HepG2 (cell line): ENCODE results near the gene TRAPPC10. TPM values are rescaled to one million over a fixed set of nuclear protein-coding genes. Genes with fewer than 3 reads are reported as not detected.

Experiments
- ATAC-seq: fragments of 200-7000 bp; cut with Tn5 transposase; 3 replicates; pipeline ENCODE4 v1.9.1; 2020; ENCODE audit warnings: mild to moderate bottlenecking, moderate library complexity
- BruUV-seq: library from RNA; stranded (reverse); fragments of 400-500 nt; replicated peaks from 2 replicates; lab custom pipeline; 2021; lab: Mats Ljungman, UMichigan
- CTCF ChIA-PET: fragments of 300-600 bp; formaldehyde crosslinking; extraction: SDS; loops from one replicate; lab custom pipeline; 2021; ENCODE audit warnings: low total read pairs, inconsistent platforms, low intra/inter-chr PET ratio; lab: Yijun Ruan, JAX
- POLR2A ChIA-PET: fragments of 350-600 bp; sonication (Branson Sonifier 250); formaldehyde crosslinking; loops from one replicate; lab custom pipeline; 2020; ENCODE audit warnings: antibody characterized with exemption, inconsistent platforms; lab: Yijun Ruan, JAX
- DNase-seq: peaks from one replicate; pipeline ENCODE4 v3.0.0-alpha.2; 2015; ENCODE audit warnings: low spot score
- FAIRE-seq: peaks from 3 replicates; lab custom pipeline; 2011; peaks lifted over from hg19 to GRCh38; lab: Jason Lieb, UNC
- H2AFZ ChIP-seq: one replicate; pipeline ENCODE4 v1.6.1; 2011; ENCODE audit warnings: low read length, inconsistent platforms
- H3K27ac ChIP-seq: fragments of 300-600 bp; 3 replicates; pipeline ENCODE4 v1.8.0; 2011; ENCODE audit warnings: mixed run types, mild to moderate bottlenecking, mixed read lengths, low read length, inconsistent platforms; ENCODE audit not compliant: insufficient read depth; ENCODE audit errors: extremely low read length
- H3K27me3 ChIP-seq, 2 experiments: fragments of 200-600 bp in 1 of 2; 2 replicates in 1 of 2; 3 replicates in 1 of 2; pipeline versions ENCODE4 v1.6.0 to v1.8.0; 2011; ENCODE audit warnings: low read length in 2 of 2, mild to moderate bottlenecking in 2 of 2, moderate library complexity in 2 of 2, inconsistent platforms in 1 of 2; ENCODE audit not compliant: insufficient read depth in 2 of 2, control insufficient read depth in 1 of 2
- H3K36me3 ChIP-seq, 2 experiments: fragments of 200-600 bp in 1 of 2; replicated peaks in 1 of 2; 2 replicates in 1 of 2; 3 replicates in 1 of 2; pipeline versions ENCODE4 v1.5.1 to v1.8.0; 2011; ENCODE audit warnings: low read length in 2 of 2, inconsistent platforms in 1 of 2; ENCODE audit not compliant: insufficient read depth in 2 of 2, control insufficient read depth in 1 of 2
- H3K4me1 ChIP-seq: 2 replicates; pipeline ENCODE4 v1.5.1; 2012; ENCODE audit warnings: low read length, inconsistent platforms; ENCODE audit not compliant: insufficient read depth
- H3K4me2 ChIP-seq: 2 replicates; pipeline ENCODE4 v1.6.0; 2011; ENCODE audit warnings: low read depth, low read length, inconsistent platforms
- H3K4me3 ChIP-seq, 3 experiments: fragments of 200-600 bp in 1 of 3; sonication (generic), shearing (Covaris generic) in 1 of 3; replicated peaks in 1 of 3; 2 replicates each; pipeline ENCODE4 v1.5.1; 2011 to 2016; ENCODE audit warnings: low read length in 3 of 3, inconsistent platforms in 2 of 3, low read depth in 2 of 3, mild to moderate bottlenecking in 2 of 3, control low read depth in 1 of 3, mixed read lengths in 1 of 3; ENCODE audit not compliant: insufficient read depth in 1 of 3
- H3K79me2 ChIP-seq: one replicate; pipeline ENCODE4 v1.6.1; 2011; ENCODE audit warnings: low read length, inconsistent platforms; ENCODE audit not compliant: insufficient read depth
- H3K9ac ChIP-seq: 2 replicates; pipeline ENCODE4 v1.6.0; 2011; ENCODE audit warnings: mild to moderate bottlenecking, low read depth, low read length, inconsistent platforms; ENCODE audit not compliant: insufficient read depth
- H3K9me3 ChIP-seq: 2 replicates; pipeline ENCODE4 v1.5.1; 2012; ENCODE audit warnings: mild to moderate bottlenecking, low read length
- H4K20me1 ChIP-seq: 2 replicates; pipeline ENCODE4 v1.6.0; 2011; ENCODE audit warnings: inconsistent platforms, mild to moderate bottlenecking, low read length, moderate library complexity; ENCODE audit not compliant: insufficient read depth
- AGO1 ChIP-seq: fragments of 200-400 bp; formaldehyde crosslinking; IDR thresholded peaks from 2 replicates; pipeline ENCODE4 v1.6.1; 2017; ENCODE audit warnings: mild to moderate bottlenecking, low read depth, low read length, moderate library complexity; ENCODE audit not compliant: poor library complexity, severe bottlenecking
- AGO2 ChIP-seq: fragments of 200-400 bp; formaldehyde crosslinking; optimal IDR thresholded peaks from 2 replicates; pipeline ENCODE3; 2017; ENCODE audit warnings: mild to moderate bottlenecking, low read depth, low read length, moderate library complexity
- KDM2A ChIP-seq: sonication (generic); formaldehyde crosslinking; IDR thresholded peaks from 2 replicates; pipeline ENCODE4 v1.4.0; 2020; ENCODE audit warnings: low read depth, missing genetic modification reagents, borderline replicate concordance
- MED8 ChIP-seq: sonication (generic); formaldehyde crosslinking; IDR thresholded peaks from 2 replicates; pipeline ENCODE4 v1.8.1; 2023; ENCODE audit warnings: mild to moderate bottlenecking, missing genetic modification reagents; ENCODE audit not compliant: insufficient replicate concordance
- POLR2A ChIP-seq, 2 experiments: IDR thresholded peaks; 2 replicates each; pipeline ENCODE4 v1.6.1; 2011; ENCODE audit warnings: low read depth in 2 of 2, low read length in 2 of 2, mild to moderate bottlenecking in 1 of 2, moderate library complexity in 1 of 2; ENCODE audit not compliant: insufficient read depth in 1 of 2
- RBM22 ChIP-seq: fragments of 200-400 bp; formaldehyde crosslinking; optimal IDR thresholded peaks from 2 replicates; pipeline ENCODE3; 2017; ENCODE audit warnings: mild to moderate bottlenecking, low read length, moderate library complexity
- ZGPAT ChIP-seq: IDR thresholded peaks from 2 replicates; pipeline ENCODE4 v1.6.1; 2016; ENCODE audit warnings: mild to moderate bottlenecking
- ZNF501 ChIP-seq: sonication (generic); formaldehyde crosslinking; IDR thresholded peaks from 2 replicates; pipeline ENCODE4 v1.5.1; 2020; ENCODE audit warnings: mild to moderate bottlenecking, moderate library complexity, missing genetic modification reagents
- WGBS: methylation state at CpG from one replicate; pipeline ENCODE4 v1.1.6; 2017; ENCODE audit warnings: low lambda C conversion rate; 5-methylcytosine and 5-hydroxymethylcytosine counted together
- in situ Hi-C: cut with HindIII; loops from 2 replicates; pipeline ENCODE4 v1.10.0; 2017; ENCODE audit warnings: low pct_unique_long_range_greater_than_20kb; ENCODE audit not compliant: extremely low pct_ligation_motif_present
- intact Hi-C: fragments of 100-400 bp; cut with micrococcal nuclease; formaldehyde crosslinking; loops from one replicate; pipeline ENCODE4 v1.10.0; 2022; ENCODE audit not compliant: unreplicated experiment
- polyA plus RNA-seq, 8 experiments: library from polyadenylated mRNA; depleted of rRNA in 3 of 8; stranded (reverse) in 7 of 8; unstranded in 1 of 8; fragments of >200 nt; fragmentation: Illumina TruSeq in 4 of 8; extraction: Trizol in 4 of 8; gene quantifications; 2 replicates each; pipeline versions ENCODE4 v1.2.1 to v1.2.3, GENCODE V29; 2011 to 2016; ENCODE audit warnings: low read depth in 4 of 8, missing spikeins in 1 of 8, mixed read lengths in 1 of 8; ENCODE audit not compliant: insufficient read depth in 1 of 8
- total RNA-seq, 5 experiments: library from RNA; depleted of rRNA; stranded (reverse); fragments of >200 nt; fragmentation: Illumina TruSeq; extraction: Trizol; gene quantifications; 2 replicates each; pipeline ENCODE4 v1.2.3, GENCODE V29; 2016; ENCODE audit warnings: low read depth in 1 of 5

Gene TRAPPC10
- total and polyA plus RNA-seq, 2 of the 13 experiments (the other 11 are each of a cell fraction or from before 2014, with no cell fraction given), result 10.6 to 16.5 TPM

GRCh38 chr21:43983860-43984420 lies 28.2 kb upstream of the TRAPPC10 start:
- H3K4me3 ChIP-seq, result no peak overlapping the region
- H4K20me1 ChIP-seq, result no peaks in the 10 kb centered on the region
- H3K36me3 ChIP-seq, result peaks cover 2 to 12% of the 10 kb centered on the region in 2 experiments; a peak in 3 of 5 replicates
- no peaks in the 10 kb centered on the region for H3K79me2 ChIP-seq
- H3K27ac ChIP-seq, result no peak overlapping the region
- ATAC-seq (no peak), DNase-seq (no peak), FAIRE-seq (no peak)
- peaks cover 0 to 20% of the 10 kb centered on the region in 2 experiments; a peak in 2 of 5 replicates for H3K27me3 ChIP-seq
- TF ChIP-seq ZGPAT (CRISPR knock-in tag) (no peak), AGO2 (peak; percentile 75)
- no peak overlapping the region for H3K9ac ChIP-seq
- WGBS, result 93% methylated on average over 22 of the region's 25 CpGs
- ChIA-PET CTCF (no interaction called here), POLR2A (no interaction called here)
- no peak overlapping the region for H2AFZ ChIP-seq
- in situ Hi-C loops (no loop called here), intact Hi-C loops (no loop called here)
- no peak overlapping the region for H3K4me2 ChIP-seq
- peaks cover 24% of the 10 kb centered on the region for H3K4me1 ChIP-seq
- BruUV-seq, result TSS peak; percentile 36
- no peaks in the 10 kb centered on the region for H3K9me3 ChIP-seq

GRCh38 chr21:43984905-43985689 lies 27.0 kb upstream of the TRAPPC10 start:
- no peaks in the 10 kb centered on the region for H3K9me3 ChIP-seq
- 84% methylated on average over 22 of the region's 31 CpGs for WGBS
- peaks cover 2 to 12% of the 10 kb centered on the region in 2 experiments; a peak in 3 of 5 replicates for H3K36me3 ChIP-seq
- no peak overlapping the region; the same call in 1 of the 2 replicates for H3K4me2 ChIP-seq
- DNase-seq, result no peak
- no TSS peak for BruUV-seq
- H3K4me3 ChIP-seq, result no peak overlapping the region
- H3K27ac ChIP-seq, result no peak overlapping the region
- no peak for FAIRE-seq
- H4K20me1 ChIP-seq, result no peaks in the 10 kb centered on the region
- no peak overlapping the region for H3K9ac ChIP-seq
- peaks cover 0 to 23% of the 10 kb centered on the region in 2 experiments; a peak in 2 of 5 replicates for H3K27me3 ChIP-seq
- ChIA-PET POLR2A (interaction anchor here (0.7 kb wide), 1 partner anchor 31 kb away, joined by 4 read pairs; no protein-coding TSS in a partner anchor), CTCF (no interaction called here)
- in situ Hi-C loops (no loop called here), intact Hi-C loops (no loop called here)
- H3K79me2 ChIP-seq, result no peaks in the 10 kb centered on the region
- no peak overlapping the region for H2AFZ ChIP-seq
- H3K4me1 ChIP-seq, result peaks cover 24% of the 10 kb centered on the region
- ATAC-seq, result no peak
- peak in 1 of 2 experiments; percentile 52; a peak in 2 of 4 replicates for TF ChIP-seq POLR2A (IDR thresholded peaks at IDR 0.05; ENCODE audit: insufficient read depth in 1 of 2, low read depth in 2 of 2, low read length in 2 of 2)
- TF ChIP-seq KDM2A (CRISPR knock-in tag), result 0 out of 2 replicates have a peak, but pooled peaks have one; percentile 55
- TF ChIP-seq AGO1, result peak; percentile 4
- TF ChIP-seq ZNF501 (CRISPR knock-in tag), result no peak
- peak; percentile 67 for TF ChIP-seq RBM22
- peak; percentile 94 for TF ChIP-seq AGO2
- no peak for TF ChIP-seq MED8 (CRISPR knock-in tag)
